K562 (cell line): ENCODE results near the gene SPEM3. TPM values are rescaled to one million over a fixed set of nuclear protein-coding genes. Genes with fewer than 3 reads are reported as not detected.

Experiments
- ATAC-seq: fragments of 200-7000 bp; cut with Tn5 transposase; 3 replicates; pipeline ENCODE4 v1.9.1; 2020; ENCODE audit warnings: moderate library complexity
- BruUV-seq: library from RNA; stranded (reverse); fragments of 400-500 nt; replicated peaks from 2 replicates; lab custom pipeline; 2021; lab: Mats Ljungman, UMichigan
- CTCF ChIA-PET: fragments of 300-600 bp; formaldehyde crosslinking; extraction: SDS; loops from one replicate; lab custom pipeline; 2021; ENCODE audit warnings: low intra/inter-chr PET ratio; lab: Yijun Ruan, JAX
- POLR2A ChIA-PET: fragments of 300-600, 350-650 bp; sonication (Branson Sonifier 250); formaldehyde crosslinking; extraction: SDS; loops from one replicate; lab custom pipeline; 2021; ENCODE audit warnings: antibody characterized with exemption, inconsistent platforms; lab: Yijun Ruan, JAX
- DNase-seq, 4 experiments: peaks; one replicate each; pipeline versions ENCODE4 v3.0.0 to v3.0.0-alpha.2; 2011 to 2018; ENCODE audit warnings: low spot score in 3 of 4, mixed read lengths in 3 of 4; ENCODE audit errors: extremely low read depth in 1 of 4
- FAIRE-seq: peaks from 2 replicates; lab custom pipeline; 2011; peaks lifted over from hg19 to GRCh38; lab: Jason Lieb, UNC
- H2AFZ ChIP-seq: 2 replicates; pipeline ENCODE4 v1.6.0; 2011; ENCODE audit warnings: low read depth, low read length, control low read depth, inconsistent platforms
- H3K27ac ChIP-seq: fragments of 200-600 bp; 3 replicates; pipeline ENCODE4 v1.8.0; 2011; ENCODE audit warnings: low read depth, mild to moderate bottlenecking, control low read depth, inconsistent platforms, low read length, moderate library complexity, mixed read lengths; ENCODE audit errors: extremely low read depth
- H3K27me3 ChIP-seq, 2 experiments: fragments of 300-600 bp in 1 of 2; 2 replicates in 1 of 2; 3 replicates in 1 of 2; pipeline versions ENCODE4 v1.6.0 to v1.8.0; 2011; ENCODE audit warnings: inconsistent platforms in 2 of 2, low read length in 2 of 2, mild to moderate bottlenecking in 1 of 2, mixed read lengths in 1 of 2, moderate library complexity in 1 of 2; ENCODE audit not compliant: control insufficient read depth in 2 of 2, insufficient read depth in 2 of 2
- H3K36me3 ChIP-seq: fragments of 300-600 bp; 3 replicates; pipeline ENCODE4 v1.8.0; 2011; ENCODE audit warnings: mild to moderate bottlenecking, low read length, inconsistent platforms; ENCODE audit not compliant: control insufficient read depth, insufficient read depth
- H3K4me1 ChIP-seq, 2 experiments: fragments of 200-600 bp in 1 of 2; replicated peaks in 1 of 2; 2 replicates in 1 of 2; 3 replicates in 1 of 2; pipeline versions ENCODE4 v1.5.1 to v1.8.0; 2011; ENCODE audit warnings: inconsistent platforms in 2 of 2, low read length in 2 of 2, mild to moderate bottlenecking in 1 of 2, mixed read lengths in 1 of 2, moderate library complexity in 1 of 2; ENCODE audit not compliant: control insufficient read depth in 2 of 2, insufficient read depth in 2 of 2
- H3K4me2 ChIP-seq: 2 replicates; pipeline ENCODE4 v1.6.1; 2011; ENCODE audit warnings: low read length, control low read depth, inconsistent platforms, mixed read lengths; ENCODE audit not compliant: insufficient read depth
- H3K4me3 ChIP-seq: fragments of 200-600 bp; sonication (generic), shearing (Covaris generic); 2 replicates; pipeline ENCODE4 v1.5.1; 2016; ENCODE audit warnings: control low read depth, inconsistent platforms
- H3K79me2 ChIP-seq: fragments of 200-600 bp; 3 replicates; pipeline ENCODE4 v1.8.0; 2011; ENCODE audit warnings: low read length, inconsistent platforms; ENCODE audit not compliant: control insufficient read depth, insufficient read depth
- H3K9ac ChIP-seq, 2 experiments: 2 replicates each; pipeline versions ENCODE4 v1.6.0 to v1.6.1; 2011; ENCODE audit warnings: low read depth in 2 of 2, low read length in 2 of 2, control low read depth in 1 of 2, inconsistent platforms in 1 of 2, mild to moderate bottlenecking in 1 of 2, mixed read lengths in 1 of 2; ENCODE audit not compliant: insufficient read depth in 1 of 2
- H3K9me1 ChIP-seq: one replicate; pipeline ENCODE4 v1.6.0; 2011; ENCODE audit warnings: inconsistent platforms, mild to moderate bottlenecking, low read length, moderate library complexity; ENCODE audit not compliant: control insufficient read depth, insufficient read depth
- H3K9me3 ChIP-seq: replicated peaks from 2 replicates; pipeline ENCODE4 v1.5.1; 2011; ENCODE audit warnings: low read depth, low read length, inconsistent platforms; ENCODE audit not compliant: control insufficient read depth, insufficient read depth
- H4K20me1 ChIP-seq: replicated peaks from 2 replicates; pipeline ENCODE4 v1.6.1; 2011; ENCODE audit warnings: low read length, inconsistent platforms, mixed read lengths; ENCODE audit not compliant: control insufficient read depth, insufficient read depth
- HDGF ChIP-seq: fragments of 450-650 bp; IDR thresholded peaks from 2 replicates; pipeline ENCODE4 v1.6.1; 2016
- RUNX1 ChIP-seq: sonication (generic); IDR thresholded peaks from 2 replicates; pipeline ENCODE4 v1.6.1; 2016; ENCODE audit warnings: antibody characterized with exemption, low read depth
- SMARCB1 ChIP-seq: IDR thresholded peaks from 2 replicates; pipeline ENCODE4 v1.6.1; 2011; ENCODE audit warnings: improper control_type of control experiment, low read depth; ENCODE audit not compliant: insufficient read length
- TBP ChIP-seq: optimal IDR thresholded peaks from 2 replicates; pipeline ENCODE3; 2011; ENCODE audit warnings: low read depth, low read length, improper control_type of control experiment
- ZNF146 ChIP-seq: IDR thresholded peaks from one replicate; pipeline ENCODE4 v1.6.1; 2018; ENCODE audit warnings: missing compliant biosample characterization; ENCODE audit not compliant: unreplicated experiment
- ZNF347 ChIP-seq: fragments of 450-650 bp; formaldehyde crosslinking; IDR thresholded peaks from 2 replicates; pipeline ENCODE4 v1.4.0; 2020; ENCODE audit warnings: low read depth, mild to moderate bottlenecking, moderate library complexity
- ZNF444 ChIP-seq: fragments of 250-450 bp; sonication (Bioruptor Pico); IDR thresholded peaks from 2 replicates; pipeline ENCODE4 v1.4.0; 2020; ENCODE audit warnings: mild to moderate bottlenecking, moderate library complexity
- WGBS: fragments of 100-300 bp; shearing (Covaris generic); methylation state at CpG from one replicate; pipeline ENCODE4 v1.1.6; 2016; ENCODE audit warnings: low coverage, mixed read lengths; ENCODE audit not compliant: insufficient coverage; ENCODE audit errors: missing lambda C conversion rate; 5-methylcytosine and 5-hydroxymethylcytosine counted together
- in situ Hi-C: fragments of 300-500 bp; cut with MboI; formaldehyde crosslinking; loops from 4 replicates; pipeline ENCODE4 v1.15.0; 2018; ENCODE audit warnings: inconsistent platforms, mixed read lengths
- intact Hi-C: fragments of 100-400 bp; cut with micrococcal nuclease; formaldehyde crosslinking; loops from 2 replicates; pipeline ENCODE4 v1.14.2; 2022
- polyA plus RNA-seq, 8 experiments: library from polyadenylated mRNA; depleted of rRNA in 4 of 8; stranded (reverse) in 5 of 8; unstranded in 3 of 8; fragments of >200 nt; fragmentation: Nextera tagmentation in 2 of 8; fragmentation: Illumina TruSeq in 1 of 8; extraction: Ambion mirVana in 2 of 8; extraction: Trizol in 1 of 8; gene quantifications; 2 replicates each; pipeline versions ENCODE4 v1.2.1 to v1.2.3, GENCODE V29; 2011 to 2014; ENCODE audit warnings: inconsistent platforms in 1 of 8, missing spikeins in 1 of 8
- total RNA-seq, 7 experiments: library from RNA; depleted of rRNA in 6 of 7; stranded (reverse); fragments of >200 nt in 6 of 7; fragmentation: Illumina TruSeq in 2 of 7; extraction: Trizol in 2 of 7; gene quantifications; 2 replicates each; pipeline versions ENCODE4 v1.2.1 to v1.2.3, GENCODE V29; 2011 to 2021; ENCODE audit warnings: low replicate concordance in 1 of 7
- TF ChIP-seq, protein P1 (sequence below): fragments of 450-650 bp; IDR thresholded peaks from 2 replicates; pipeline ENCODE4 v1.6.1; 2016; ENCODE audit warnings: borderline replicate concordance
- TF ChIP-seq, protein P2 (sequence below): fragments of 250-450 bp; sonication (Bioruptor Pico); IDR thresholded peaks from 2 replicates; pipeline ENCODE4 v1.8.0; 2021; ENCODE audit warnings: mild to moderate bottlenecking, moderate library complexity
- TF ChIP-seq, protein P3 (sequence below): sonication (generic); formaldehyde crosslinking; IDR thresholded peaks from 2 replicates; pipeline ENCODE4 v1.8.0; 2022; ENCODE audit warnings: missing genetic modification reagents, mild to moderate bottlenecking, borderline replicate concordance

The SPEM3 gene
- total and polyA plus RNA-seq, 9 of the 15 experiments (the other 6 are each of a cell fraction or from before 2014, with no cell fraction given), result not detected

DNA sequence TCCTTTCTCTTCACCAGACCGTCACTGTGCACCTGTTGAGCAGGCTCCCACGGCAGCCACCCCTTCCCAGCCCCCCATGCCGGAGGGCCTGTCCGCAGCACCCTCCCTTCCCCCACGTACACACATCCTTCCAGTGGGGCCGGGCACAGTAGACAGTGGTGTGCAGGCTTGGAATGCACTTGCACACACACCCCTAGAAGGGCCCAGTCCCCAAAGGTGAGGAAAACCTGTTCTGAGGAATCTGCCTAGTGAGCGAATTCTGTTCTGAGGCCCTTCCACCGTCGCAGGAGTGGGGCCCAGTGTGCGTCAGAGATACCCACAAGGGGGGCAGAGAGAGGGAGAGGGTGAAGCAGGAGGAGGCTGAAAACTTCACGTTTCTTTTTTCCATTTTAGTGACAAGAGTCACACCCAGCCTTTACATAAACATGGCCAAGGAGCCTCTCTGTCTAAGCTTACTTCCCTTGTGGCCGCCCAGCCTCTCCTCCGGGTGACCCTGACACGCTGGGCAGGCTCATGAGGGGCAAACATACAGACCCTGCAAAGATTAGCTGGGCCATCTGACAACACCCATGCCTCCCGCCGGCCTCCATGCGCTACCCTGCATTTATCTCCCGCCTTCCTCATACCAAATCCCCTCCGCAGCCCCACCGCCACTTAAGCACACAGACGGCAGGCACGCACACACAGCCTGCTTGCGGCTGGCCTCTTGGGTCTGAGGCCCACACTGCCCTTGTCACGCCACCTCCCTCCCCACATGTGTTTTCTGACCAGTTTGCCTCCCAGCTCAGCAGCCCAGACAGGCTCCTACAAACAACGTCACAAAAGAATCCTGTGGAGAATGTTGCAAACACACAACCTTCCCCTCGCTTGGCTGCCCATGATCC is 49.0 kb downstream of the SPEM3 start (continued):
- TF ChIP-seq, protein P1, sequence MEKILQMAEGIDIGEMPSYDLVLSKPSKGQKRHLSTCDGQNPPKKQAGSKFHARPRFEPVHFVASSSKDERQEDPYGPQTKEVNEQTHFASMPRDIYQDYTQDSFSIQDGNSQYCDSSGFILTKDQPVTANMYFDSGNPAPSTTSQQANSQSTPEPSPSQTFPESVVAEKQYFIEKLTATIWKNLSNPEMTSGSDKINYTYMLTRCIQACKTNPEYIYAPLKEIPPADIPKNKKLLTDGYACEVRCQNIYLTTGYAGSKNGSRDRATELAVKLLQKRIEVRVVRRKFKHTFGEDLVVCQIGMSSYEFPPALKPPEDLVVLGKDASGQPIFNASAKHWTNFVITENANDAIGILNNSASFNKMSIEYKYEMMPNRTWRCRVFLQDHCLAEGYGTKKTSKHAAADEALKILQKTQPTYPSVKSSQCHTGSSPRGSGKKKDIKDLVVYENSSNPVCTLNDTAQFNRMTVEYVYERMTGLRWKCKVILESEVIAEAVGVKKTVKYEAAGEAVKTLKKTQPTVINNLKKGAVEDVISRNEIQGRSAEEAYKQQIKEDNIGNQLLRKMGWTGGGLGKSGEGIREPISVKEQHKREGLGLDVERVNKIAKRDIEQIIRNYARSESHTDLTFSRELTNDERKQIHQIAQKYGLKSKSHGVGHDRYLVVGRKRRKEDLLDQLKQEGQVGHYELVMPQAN, result peak; percentile 27; the same call in 1 of the 2 replicates
- TF ChIP-seq ZNF146 (no peak), RUNX1 (no peak)

DNA sequence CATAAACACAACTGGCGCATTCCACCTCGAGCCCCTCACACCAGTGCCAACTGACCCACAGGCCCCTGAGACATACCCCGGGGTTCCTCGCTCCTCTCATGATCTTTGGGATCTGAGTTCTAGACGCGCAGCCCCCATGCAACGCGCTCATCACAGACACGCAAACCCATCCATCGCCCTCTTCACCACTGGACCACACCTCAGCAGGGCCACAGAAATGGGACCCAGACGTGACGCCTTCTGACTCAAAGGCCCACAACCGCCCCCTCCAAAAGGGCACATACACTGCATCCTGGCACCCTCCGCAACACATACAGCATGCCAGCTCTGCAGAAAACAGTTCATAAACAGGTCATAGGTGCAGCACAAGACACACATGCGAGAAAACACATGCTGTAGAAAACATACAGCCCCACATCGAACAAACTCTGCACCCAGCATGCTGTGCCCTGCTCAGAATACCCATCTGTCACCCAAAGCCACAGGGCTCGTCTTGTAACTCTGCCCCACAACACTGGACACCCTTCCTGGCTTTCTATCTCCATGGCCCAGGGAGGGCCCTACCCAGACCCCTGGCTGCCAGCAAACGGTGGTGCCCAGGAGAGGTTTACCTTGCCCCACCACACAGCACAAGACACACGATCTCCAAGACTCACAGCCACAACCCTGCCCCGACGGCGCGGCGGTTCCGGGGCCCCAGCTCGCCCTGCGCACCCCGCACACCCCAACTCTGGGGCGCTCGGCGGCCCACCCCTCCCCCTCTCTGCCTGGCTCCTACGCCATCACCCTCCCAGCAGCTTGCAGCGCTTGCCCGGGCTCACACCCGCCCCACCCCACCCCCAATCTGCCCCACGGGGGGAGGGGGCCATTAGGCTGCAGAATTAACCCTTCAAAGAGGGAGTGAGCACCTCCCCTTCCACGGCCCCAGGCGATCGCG is 49.9 kb downstream of the SPEM3 start:
- CTCF ChIA-PET, result interaction anchor here (1.0 kb wide), 1 partner anchor 126 kb away, joined by 4 read pairs; no protein-coding TSS in a partner anchor
- H3K9me1 ChIP-seq, result no peaks in the 10 kb centered on the region
- no peaks in the 10 kb centered on the region for H3K27me3 ChIP-seq
- TSS peak; percentile 48 for BruUV-seq
- intact Hi-C loops, result no loop called here
- peaks cover 39 to 69% of the 10 kb centered on the region in 2 experiments for H3K4me1 ChIP-seq
- peak overlapping the region; percentile 93 for H3K4me2 ChIP-seq
- 0 out of 2 replicates have a peak overlapping the region, but pooled peaks have one; percentile 51 for H2AFZ ChIP-seq
- WGBS, result 29% methylated on average over 23 of the region's 40 CpGs
- in situ Hi-C loops, result no loop called here
- POLR2A ChIA-PET, result interaction anchor here (1.1 to 2.6 kb wide), 3 partner anchors 10 to 37 kb away, joined by 3 to 8 read pairs (median 6); no protein-coding TSS in a partner anchor
- H3K9me3 ChIP-seq, result no peaks in the 10 kb centered on the region
- peaks cover 69% of the 10 kb centered on the region for H3K79me2 ChIP-seq
- peak overlapping the region; percentile 82 to 94 for H3K9ac ChIP-seq
- ATAC-seq (peak; percentile 4), FAIRE-seq (no peak), DNase-seq (peak; percentile 50 to 67 (median 60))
- no peaks in the 10 kb centered on the region; the same call in 1 of the 3 replicates for H3K36me3 ChIP-seq
- H3K27ac ChIP-seq, result peak overlapping the region; percentile 92
- H4K20me1 ChIP-seq, result 0 out of 2 replicates have a peak, but pooled peaks cover 13% of the 10 kb centered on the region
- H3K4me3 ChIP-seq, result peak overlapping the region; percentile 70
- TF ChIP-seq, protein P2, sequence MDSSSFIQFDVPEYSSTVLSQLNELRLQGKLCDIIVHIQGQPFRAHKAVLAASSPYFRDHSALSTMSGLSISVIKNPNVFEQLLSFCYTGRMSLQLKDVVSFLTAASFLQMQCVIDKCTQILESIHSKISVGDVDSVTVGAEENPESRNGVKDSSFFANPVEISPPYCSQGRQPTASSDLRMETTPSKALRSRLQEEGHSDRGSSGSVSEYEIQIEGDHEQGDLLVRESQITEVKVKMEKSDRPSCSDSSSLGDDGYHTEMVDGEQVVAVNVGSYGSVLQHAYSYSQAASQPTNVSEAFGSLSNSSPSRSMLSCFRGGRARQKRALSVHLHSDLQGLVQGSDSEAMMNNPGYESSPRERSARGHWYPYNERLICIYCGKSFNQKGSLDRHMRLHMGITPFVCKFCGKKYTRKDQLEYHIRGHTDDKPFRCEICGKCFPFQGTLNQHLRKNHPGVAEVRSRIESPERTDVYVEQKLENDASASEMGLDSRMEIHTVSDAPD, result no peak
- TF ChIP-seq HDGF, result peak; percentile 7; the same call in 1 of the 2 replicates
- TF ChIP-seq SMARCB1, result no peak
- TF ChIP-seq TBP, result no peak
- no peak for TF ChIP-seq ZNF444 (CRISPR knock-in tag)
- no peak for TF ChIP-seq ZNF347
- TF ChIP-seq, protein P3, sequence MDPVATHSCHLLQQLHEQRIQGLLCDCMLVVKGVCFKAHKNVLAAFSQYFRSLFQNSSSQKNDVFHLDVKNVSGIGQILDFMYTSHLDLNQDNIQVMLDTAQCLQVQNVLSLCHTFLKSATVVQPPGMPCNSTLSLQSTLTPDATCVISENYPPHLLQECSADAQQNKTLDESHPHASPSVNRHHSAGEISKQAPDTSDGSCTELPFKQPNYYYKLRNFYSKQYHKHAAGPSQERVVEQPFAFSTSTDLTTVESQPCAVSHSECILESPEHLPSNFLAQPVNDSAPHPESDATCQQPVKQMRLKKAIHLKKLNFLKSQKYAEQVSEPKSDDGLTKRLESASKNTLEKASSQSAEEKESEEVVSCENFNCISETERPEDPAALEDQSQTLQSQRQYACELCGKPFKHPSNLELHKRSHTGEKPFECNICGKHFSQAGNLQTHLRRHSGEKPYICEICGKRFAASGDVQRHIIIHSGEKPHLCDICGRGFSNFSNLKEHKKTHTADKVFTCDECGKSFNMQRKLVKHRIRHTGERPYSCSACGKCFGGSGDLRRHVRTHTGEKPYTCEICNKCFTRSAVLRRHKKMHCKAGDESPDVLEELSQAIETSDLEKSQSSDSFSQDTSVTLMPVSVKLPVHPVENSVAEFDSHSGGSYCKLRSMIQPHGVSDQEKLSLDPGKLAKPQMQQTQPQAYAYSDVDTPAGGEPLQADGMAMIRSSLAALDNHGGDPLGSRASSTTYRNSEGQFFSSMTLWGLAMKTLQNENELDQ (CRISPR knock-in tag), result no peak
